Sigmoid colon (tissue), 7 donors: ENCODE measurements around the gene SLCO3A1. TPM values are rescaled to one million over a fixed set of nuclear protein-coding genes. Genes with fewer than 3 reads are reported as not detected.

Source experiments
- DNase-seq: peaks from one replicate; pipeline ENCODE4 v3.0.0-alpha.2; 2019
- H3K27ac ChIP-seq, 4 donors: fragments of 200-600 bp; sonication (generic); one replicate each; pipeline ENCODE4 v1.5.1; 2016 to 2019; ENCODE audit warnings: mild to moderate bottlenecking in 1 of 4
- H3K27me3 ChIP-seq, 3 donors: fragments of 200-600 bp; sonication (generic); one replicate each; pipeline ENCODE4 v1.5.1; 2019; ENCODE audit warnings: mild to moderate bottlenecking in 1 of 3
- H3K36me3 ChIP-seq, 4 donors: fragments of 200-600 bp; sonication (generic); one replicate each; pipeline ENCODE4 v1.5.1; 2016 to 2019
- H3K4me1 ChIP-seq, 4 donors: fragments of 200-600 bp; sonication (generic); one replicate each; pipeline ENCODE4 v1.5.1; 2017 to 2019
- H3K4me3 ChIP-seq, 4 donors: fragments of 200-600 bp; sonication (generic); one replicate each; pipeline ENCODE4 v1.5.1; 2017 to 2019; ENCODE audit warnings: mild to moderate bottlenecking in 2 of 4, moderate library complexity in 1 of 4
- H3K9me3 ChIP-seq, 4 donors: fragments of 200-600 bp in 3 of 4; sonication (generic) in 3 of 4; one replicate each; pipeline versions ENCODE4 v1.5.1 to v1.6.1; 2013 to 2019
- EP300 ChIP-seq, 4 donors: sonication (generic); formaldehyde crosslinking; IDR thresholded peaks; one replicate each; pipeline ENCODE4 v1.6.1; 2017; ENCODE audit warnings: antibody characterized with exemption in 4 of 4
- POLR2A ChIP-seq, 2 donors: fragments of 450-650 bp; IDR thresholded peaks; one replicate each; pipeline ENCODE4 v1.6.1; 2016; ENCODE audit warnings: antibody characterized with exemption in 2 of 2, mild to moderate bottlenecking in 2 of 2, moderate library complexity in 2 of 2
- POLR2AphosphoS5 ChIP-seq, 4 donors: sonication (generic); formaldehyde crosslinking; IDR thresholded peaks; one replicate each; pipeline ENCODE4 v1.6.1; 2017; ENCODE audit warnings: antibody characterized with exemption in 4 of 4
- WGBS, 2 donors: extraction: QIAGEN DNeasy Blood & Tissue Kit; methylation state at CpG; one replicate each; pipeline ENCODE4 v1.1.7; 2013; 5-methylcytosine and 5-hydroxymethylcytosine counted together
- intact Hi-C: fragments of 100-400 bp; cut with DNase I; formaldehyde crosslinking; loops from one replicate; pipeline ENCODE4 v1.15.1; 2023
- polyA plus RNA-seq, 3 donors: library from polyadenylated mRNA; stranded (reverse); fragments of 200-250 nt; gene quantifications; one replicate each; pipeline ENCODE4 v1.2.3, GENCODE V29; 2013
- total RNA-seq, 4 donors: library from RNA; depleted of rRNA; stranded (reverse); fragments of >200 nt; gene quantifications; one replicate each; pipeline ENCODE4 v1.1.0, GENCODE V29; 2016
- TF ChIP-seq, protein P1 (sequence below), 4 experiments: fragments of 450-650 bp in 3 of 4; fragments of 200-600 bp in 1 of 4; IDR thresholded peaks; one replicate each; pipeline ENCODE4 v1.5.1; 2016 to 2019; ENCODE audit warnings: antibody characterized with exemption in 4 of 4, mild to moderate bottlenecking in 3 of 4, moderate library complexity in 2 of 4
- donor health status: healthy with polysubstance abuse.
- donor health status: Bipolar disorder and iron deficiency.
- donor health status: healthy.

The SLCO3A1 gene
- total and polyA plus RNA-seq, 7 donors = 1.4 to 10.5 (median 4.6) TPM

DNA sequence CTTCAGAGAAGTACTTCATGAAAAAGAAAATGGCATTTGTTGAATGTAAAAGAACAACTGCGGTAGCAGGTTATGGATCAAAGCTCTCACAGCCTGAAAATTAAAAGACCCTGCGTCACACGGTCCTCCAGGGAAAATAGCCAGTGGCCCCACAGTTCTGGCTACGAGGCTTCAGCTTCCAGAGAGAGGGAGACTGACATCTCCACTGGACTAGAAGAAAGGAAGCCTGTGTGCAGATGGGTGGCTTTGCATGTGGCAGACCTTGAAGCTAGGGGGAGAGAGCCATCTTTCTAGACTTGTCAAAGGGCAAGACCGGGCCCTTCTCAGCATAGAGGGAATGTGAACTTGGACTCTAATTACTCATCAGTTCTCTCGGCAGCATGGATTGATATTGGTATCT, 159.4 kb downstream of the SLCO3A1 start:
- H3K36me3 ChIP-seq = no peaks in the 10 kb centered on the region
- WGBS, 2 donors = 95 to 97% methylated on average over 6 of the region's 6 CpGs
- no peak overlapping the region for H3K27ac ChIP-seq
- H3K27me3 ChIP-seq = no peaks in the 10 kb centered on the region
- intact Hi-C loops = no loop called here
- no peak overlapping the region for H3K4me3 ChIP-seq
- H3K4me1 ChIP-seq = no peaks in the 10 kb centered on the region
- no peak for DNase-seq
- no peaks in the 10 kb centered on the region for H3K9me3 ChIP-seq
- TF ChIP-seq POLR2AphosphoS5 (IDR thresholded peaks at IDR 0.05) = no peak
- TF ChIP-seq, protein P1, sequence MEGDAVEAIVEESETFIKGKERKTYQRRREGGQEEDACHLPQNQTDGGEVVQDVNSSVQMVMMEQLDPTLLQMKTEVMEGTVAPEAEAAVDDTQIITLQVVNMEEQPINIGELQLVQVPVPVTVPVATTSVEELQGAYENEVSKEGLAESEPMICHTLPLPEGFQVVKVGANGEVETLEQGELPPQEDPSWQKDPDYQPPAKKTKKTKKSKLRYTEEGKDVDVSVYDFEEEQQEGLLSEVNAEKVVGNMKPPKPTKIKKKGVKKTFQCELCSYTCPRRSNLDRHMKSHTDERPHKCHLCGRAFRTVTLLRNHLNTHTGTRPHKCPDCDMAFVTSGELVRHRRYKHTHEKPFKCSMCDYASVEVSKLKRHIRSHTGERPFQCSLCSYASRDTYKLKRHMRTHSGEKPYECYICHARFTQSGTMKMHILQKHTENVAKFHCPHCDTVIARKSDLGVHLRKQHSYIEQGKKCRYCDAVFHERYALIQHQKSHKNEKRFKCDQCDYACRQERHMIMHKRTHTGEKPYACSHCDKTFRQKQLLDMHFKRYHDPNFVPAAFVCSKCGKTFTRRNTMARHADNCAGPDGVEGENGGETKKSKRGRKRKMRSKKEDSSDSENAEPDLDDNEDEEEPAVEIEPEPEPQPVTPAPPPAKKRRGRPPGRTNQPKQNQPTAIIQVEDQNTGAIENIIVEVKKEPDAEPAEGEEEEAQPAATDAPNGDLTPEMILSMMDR (IDR thresholded peaks at IDR 0.05) = no peak
- no peak for TF ChIP-seq EP300 (IDR thresholded peaks at IDR 0.05)
- TF ChIP-seq POLR2A (IDR thresholded peaks at IDR 0.05) = no peak

DNA sequence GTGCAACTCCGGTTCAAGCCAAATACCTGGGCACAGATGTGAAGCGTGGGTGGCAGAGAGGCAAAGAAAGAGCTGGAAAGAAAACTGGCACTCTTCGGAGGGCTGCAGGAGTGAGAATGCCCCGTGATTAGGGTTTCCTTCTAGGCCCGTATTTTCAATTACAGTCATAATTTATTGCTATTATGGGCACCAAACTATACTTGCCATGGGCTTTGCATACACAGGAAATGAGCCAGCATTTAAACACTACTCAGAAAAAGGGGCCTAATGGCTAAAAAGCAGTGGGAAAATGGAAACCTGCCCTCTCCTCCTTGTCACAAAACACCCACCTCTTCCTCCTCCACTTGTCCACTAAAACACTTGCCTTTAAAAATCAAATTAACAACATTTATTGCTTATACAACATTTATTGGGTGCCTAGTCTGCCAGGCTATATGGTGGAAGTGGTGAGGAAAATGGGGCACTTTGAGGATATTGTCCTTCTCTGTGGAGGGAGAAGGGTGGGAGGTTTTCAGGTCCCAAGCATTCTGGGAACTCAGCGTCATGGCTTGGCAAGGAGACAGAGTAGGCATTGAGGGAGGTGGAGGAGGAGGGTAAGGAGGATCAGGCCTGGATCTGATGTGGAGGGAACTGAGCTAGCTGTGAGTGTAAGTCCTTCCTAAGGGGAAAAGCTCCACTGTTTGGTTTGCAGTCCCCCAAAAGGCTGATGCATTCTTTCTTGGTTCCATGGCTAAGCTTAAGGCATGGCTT, 160.9 kb downstream of the SLCO3A1 start:
- Histone ChIP-seq H3K36me3 (no peaks in the 10 kb centered on the region), H3K4me1 (no peaks in the 10 kb centered on the region), H3K27me3 (no peaks in the 10 kb centered on the region), H3K27ac (no peak overlapping the region), H3K4me3 (no peak overlapping the region), H3K9me3 (no peaks in the 10 kb centered on the region)
- intact Hi-C loops = no loop called here
- no peak for TF ChIP-seq POLR2AphosphoS5 (IDR thresholded peaks at IDR 0.05)
- no peak for DNase-seq
- WGBS, 2 donors = 65 to 94% methylated on average over 6 of the region's 6 CpGs

DNA sequence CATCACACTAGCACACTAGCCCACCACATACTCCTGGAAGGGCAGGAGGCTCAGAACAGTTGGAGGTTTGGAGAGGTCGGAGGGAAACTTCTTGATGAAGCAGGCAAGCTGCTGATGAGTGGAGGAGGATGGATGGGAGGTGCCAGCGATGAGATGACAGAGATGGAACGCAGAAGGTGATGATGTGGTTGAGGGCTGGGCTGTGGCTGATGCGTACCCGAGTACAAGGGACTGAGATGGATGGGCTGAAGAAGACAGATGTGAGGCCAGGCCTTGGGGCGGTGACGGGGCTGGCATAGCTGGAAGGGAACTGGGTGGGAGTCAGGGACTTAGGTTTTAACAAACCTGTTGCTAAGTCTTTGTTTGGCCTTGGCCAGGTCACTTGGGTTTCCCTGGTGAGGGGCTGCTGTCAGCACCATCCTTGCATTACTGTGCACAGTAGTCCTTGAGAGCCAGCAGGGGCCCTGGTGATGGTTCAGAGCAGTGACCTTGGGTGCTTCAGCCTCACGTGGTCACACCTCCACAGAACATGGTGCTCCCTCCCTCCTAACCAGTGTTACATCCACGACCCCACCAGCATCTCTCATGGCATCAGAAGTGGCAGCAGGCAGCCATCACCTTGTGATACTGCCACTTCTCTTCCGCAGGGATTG, 164.5 kb downstream of the SLCO3A1 start:
- TF ChIP-seq, protein P1 (IDR thresholded peaks at IDR 0.05) = no peak
- TF ChIP-seq POLR2AphosphoS5 (IDR thresholded peaks at IDR 0.05) (no peak), EP300 (IDR thresholded peaks at IDR 0.05) (no peak), POLR2A (IDR thresholded peaks at IDR 0.05) (no peak)
- 92 to 93% methylated on average over 10 of the region's 10 CpGs for WGBS, 2 donors
- Histone ChIP-seq H3K9me3 (no peaks in the 10 kb centered on the region), H3K27me3 (no peaks in the 10 kb centered on the region), H3K27ac (no peak overlapping the region), H3K4me3 (no peak overlapping the region), H3K36me3 (no peaks in the 10 kb centered on the region), H3K4me1 (no peaks in the 10 kb centered on the region)
- intact Hi-C loops = no loop called here
- DNase-seq = no peak

DNA sequence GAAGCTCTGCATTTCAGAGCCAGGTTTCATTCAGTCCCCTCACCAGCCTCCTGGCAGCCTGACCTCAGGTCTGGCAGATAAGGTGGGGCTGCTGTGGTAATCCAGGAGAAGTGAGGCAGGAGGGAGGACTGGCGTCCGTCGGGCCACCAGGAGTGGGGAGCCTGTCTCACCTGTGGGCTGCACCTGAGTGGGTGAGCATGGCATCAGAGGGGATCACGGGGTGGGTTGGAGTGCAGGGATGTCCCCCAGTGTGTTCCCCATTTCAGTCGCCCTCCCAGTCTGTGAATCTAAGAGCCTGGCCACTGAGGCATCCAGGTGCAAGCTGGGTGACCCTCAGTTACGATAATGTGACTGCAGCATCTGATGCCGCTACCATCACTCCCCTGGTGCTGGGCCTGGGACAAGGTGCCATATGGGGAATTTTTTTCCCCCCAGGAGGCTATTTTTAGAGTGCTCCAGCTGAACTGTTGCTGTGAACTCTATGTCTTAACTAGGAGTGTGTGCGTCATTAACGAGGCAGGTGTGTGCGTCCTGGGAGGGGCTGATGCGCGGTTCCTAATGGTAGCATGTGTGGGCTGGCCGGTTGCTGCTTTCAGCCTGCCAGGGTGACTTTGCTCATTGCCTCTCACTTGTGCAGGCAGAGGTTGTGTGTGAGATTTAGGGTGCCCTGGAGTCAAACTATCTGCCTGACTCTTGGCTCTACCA, 165.2 kb downstream of the SLCO3A1 start:
- no peaks in the 10 kb centered on the region for H3K27me3 ChIP-seq
- no peaks in the 10 kb centered on the region for H3K36me3 ChIP-seq
- intact Hi-C loops = no loop called here
- 85 to 93% methylated on average over 13 of the region's 13 CpGs for WGBS, 2 donors
- TF ChIP-seq POLR2AphosphoS5 (IDR thresholded peaks at IDR 0.05) (no peak), POLR2A (IDR thresholded peaks at IDR 0.05) (no peak), EP300 (IDR thresholded peaks at IDR 0.05) (no peak)
- TF ChIP-seq, protein P1 (IDR thresholded peaks at IDR 0.05) = no peak
- no peak overlapping the region for H3K27ac ChIP-seq
- H3K9me3 ChIP-seq = no peaks in the 10 kb centered on the region
- no peaks in the 10 kb centered on the region for H3K4me1 ChIP-seq
- DNase-seq = no peak
- H3K4me3 ChIP-seq = no peak overlapping the region

DNA sequence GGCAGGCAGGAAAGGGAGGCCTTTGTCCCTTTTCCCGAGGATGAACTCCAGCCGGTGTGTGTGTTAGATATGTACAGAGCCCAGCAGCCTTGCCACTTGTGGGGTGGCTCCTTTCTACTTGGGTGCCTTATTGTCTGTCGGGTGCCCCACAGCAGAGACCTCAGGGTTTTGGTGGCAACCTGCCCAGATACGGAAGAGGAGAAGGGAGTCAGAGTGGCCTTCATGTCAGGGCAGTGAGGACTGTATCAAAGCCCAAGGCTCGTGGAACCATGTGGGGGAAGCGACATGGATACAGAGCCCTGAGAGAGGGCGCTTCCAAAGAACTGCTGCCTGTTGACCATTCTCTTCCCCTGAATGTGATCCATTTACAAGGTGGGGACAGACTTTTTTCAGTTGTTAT, 166.2 kb downstream of the SLCO3A1 start:
- intact Hi-C loops = no loop called here
- Histone ChIP-seq H3K9me3 (no peaks in the 10 kb centered on the region), H3K27ac (no peak overlapping the region), H3K36me3 (no peaks in the 10 kb centered on the region), H3K27me3 (no peaks in the 10 kb centered on the region), H3K4me3 (no peak overlapping the region), H3K4me1 (no peaks in the 10 kb centered on the region)
- 89 to 93% methylated on average over 7 of the region's 7 CpGs for WGBS, 2 donors
- TF ChIP-seq, protein P1 (IDR thresholded peaks at IDR 0.05) = no peak
- TF ChIP-seq POLR2A (IDR thresholded peaks at IDR 0.05) (no peak), POLR2AphosphoS5 (IDR thresholded peaks at IDR 0.05) (no peak), EP300 (IDR thresholded peaks at IDR 0.05) (no peak)
- DNase-seq = no peak
